RWPE2 (cell line): Measurements from ENCODE around the gene SUCO.

ENCODE experiments used
- ATAC-seq: fragments of 200-7000 bp; cut with Tn5 transposase; 3 replicates; pipeline ENCODE4 v1.9.1; 2021; ENCODE audit warnings: low read depth
- DNase-seq: peaks from one replicate; pipeline ENCODE4 v3.0.0-alpha.2; 2020; ENCODE audit warnings: low spot score
- H3K27ac ChIP-seq: fragments of 450-650 bp; 2 replicates; pipeline ENCODE4 v1.5.1; 2017; ENCODE audit warnings: mild to moderate bottlenecking; ENCODE audit not compliant: poor library complexity, severe bottlenecking
- H3K27me3 ChIP-seq: fragments of 250-450 bp; sonication (Bioruptor Pico); 2 replicates; pipeline ENCODE4 v1.5.1; 2021; ENCODE audit warnings: mild to moderate bottlenecking, moderate library complexity; ENCODE audit not compliant: insufficient read depth, poor library complexity, severe bottlenecking
- H3K36me3 ChIP-seq: fragments of 250-450 bp; sonication (Bioruptor Pico); 2 replicates; pipeline ENCODE4 v1.5.1; 2020; ENCODE audit warnings: low read depth, mild to moderate bottlenecking, moderate library complexity
- H3K4me1 ChIP-seq: fragments of 250-450 bp; sonication (Bioruptor Pico); 2 replicates; pipeline ENCODE4 v1.5.1; 2021; ENCODE audit warnings: mild to moderate bottlenecking, moderate library complexity; ENCODE audit not compliant: insufficient read depth, poor library complexity, severe bottlenecking
- H3K4me3 ChIP-seq: fragments of 250-450 bp; sonication (Bioruptor Pico); 2 replicates; pipeline ENCODE4 v1.5.1; 2021; ENCODE audit warnings: mild to moderate bottlenecking, moderate library complexity; ENCODE audit not compliant: severe bottlenecking
- H3K9me3 ChIP-seq: fragments of 250-450 bp; sonication (Bioruptor Pico); 2 replicates; pipeline ENCODE4 v1.5.1; 2021; ENCODE audit warnings: mild to moderate bottlenecking, moderate library complexity; ENCODE audit not compliant: severe bottlenecking
- CTCF ChIP-seq: fragments of 450-650 bp; IDR thresholded peaks from one replicate; pipeline ENCODE4 v1.5.1; 2017; ENCODE audit warnings: mild to moderate bottlenecking, moderate library complexity; ENCODE audit not compliant: poor library complexity, severe bottlenecking

Gene SUCO, protein sequence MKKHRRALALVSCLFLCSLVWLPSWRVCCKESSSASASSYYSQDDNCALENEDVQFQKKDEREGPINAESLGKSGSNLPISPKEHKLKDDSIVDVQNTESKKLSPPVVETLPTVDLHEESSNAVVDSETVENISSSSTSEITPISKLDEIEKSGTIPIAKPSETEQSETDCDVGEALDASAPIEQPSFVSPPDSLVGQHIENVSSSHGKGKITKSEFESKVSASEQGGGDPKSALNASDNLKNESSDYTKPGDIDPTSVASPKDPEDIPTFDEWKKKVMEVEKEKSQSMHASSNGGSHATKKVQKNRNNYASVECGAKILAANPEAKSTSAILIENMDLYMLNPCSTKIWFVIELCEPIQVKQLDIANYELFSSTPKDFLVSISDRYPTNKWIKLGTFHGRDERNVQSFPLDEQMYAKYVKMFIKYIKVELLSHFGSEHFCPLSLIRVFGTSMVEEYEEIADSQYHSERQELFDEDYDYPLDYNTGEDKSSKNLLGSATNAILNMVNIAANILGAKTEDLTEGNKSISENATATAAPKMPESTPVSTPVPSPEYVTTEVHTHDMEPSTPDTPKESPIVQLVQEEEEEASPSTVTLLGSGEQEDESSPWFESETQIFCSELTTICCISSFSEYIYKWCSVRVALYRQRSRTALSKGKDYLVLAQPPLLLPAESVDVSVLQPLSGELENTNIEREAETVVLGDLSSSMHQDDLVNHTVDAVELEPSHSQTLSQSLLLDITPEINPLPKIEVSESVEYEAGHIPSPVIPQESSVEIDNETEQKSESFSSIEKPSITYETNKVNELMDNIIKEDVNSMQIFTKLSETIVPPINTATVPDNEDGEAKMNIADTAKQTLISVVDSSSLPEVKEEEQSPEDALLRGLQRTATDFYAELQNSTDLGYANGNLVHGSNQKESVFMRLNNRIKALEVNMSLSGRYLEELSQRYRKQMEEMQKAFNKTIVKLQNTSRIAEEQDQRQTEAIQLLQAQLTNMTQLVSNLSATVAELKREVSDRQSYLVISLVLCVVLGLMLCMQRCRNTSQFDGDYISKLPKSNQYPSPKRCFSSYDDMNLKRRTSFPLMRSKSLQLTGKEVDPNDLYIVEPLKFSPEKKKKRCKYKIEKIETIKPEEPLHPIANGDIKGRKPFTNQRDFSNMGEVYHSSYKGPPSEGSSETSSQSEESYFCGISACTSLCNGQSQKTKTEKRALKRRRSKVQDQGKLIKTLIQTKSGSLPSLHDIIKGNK (N-terminal part only)

DNA sequence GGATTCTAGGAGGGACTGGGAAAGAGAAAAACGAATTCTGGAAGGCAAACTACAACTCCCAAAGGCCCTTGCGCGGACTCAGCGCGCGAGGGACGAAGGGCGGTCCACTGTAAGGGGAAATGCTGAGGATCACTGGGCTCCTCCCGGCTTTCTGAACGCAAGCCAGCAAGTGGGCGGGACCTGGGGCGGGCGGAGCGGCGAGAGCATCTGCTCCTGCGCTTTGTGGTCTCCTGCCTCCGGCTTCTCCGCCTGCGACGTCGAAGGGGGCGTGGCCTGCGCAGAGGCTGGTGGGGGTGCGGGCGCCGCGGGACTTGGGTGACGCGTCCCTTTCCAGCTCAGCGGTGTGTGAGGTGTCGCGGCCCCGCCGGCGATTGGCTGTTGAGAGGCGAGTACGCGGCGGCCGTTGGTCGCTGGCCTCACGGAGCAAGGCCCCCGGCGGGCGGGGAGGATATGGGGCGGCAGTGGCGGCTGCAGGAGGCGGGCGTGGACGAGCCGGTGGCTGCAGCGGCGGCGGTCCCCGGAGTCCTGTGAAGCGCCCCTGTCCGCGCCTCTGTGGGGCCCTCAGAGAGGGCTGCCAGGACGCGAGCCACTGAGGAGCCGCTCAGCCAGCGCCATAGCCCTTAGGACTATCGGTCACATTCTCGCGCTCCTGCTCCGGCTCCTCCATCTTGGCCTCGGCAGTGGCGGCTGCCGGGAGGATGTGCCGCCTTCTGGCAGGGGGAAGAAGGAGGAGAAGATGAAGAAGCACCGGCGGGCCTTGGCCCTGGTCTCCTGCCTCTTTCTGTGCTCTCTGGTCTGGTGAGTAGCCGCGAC is at the start of gene SUCO:
Gene SUCO, plus strand, starts transcription at position 451 of the 813 bp plus-strand sequence. Its CDS starts 286 bp downstream, at position 737.
- no peaks in the 10 kb centered on the region for H3K27me3 ChIP-seq
- H3K9me3 ChIP-seq: no peaks in the 10 kb centered on the region
- peak within 1 kb of the TSS; percentile 70 for H3K27ac ChIP-seq
- no peaks in the 10 kb centered on the region for H3K36me3 ChIP-seq
- peaks cover 23% of the 10 kb centered on the region for H3K4me1 ChIP-seq
- DNase-seq: peak; percentile 99
- ATAC-seq: peak; percentile 88
- peak within 1 kb of the TSS; percentile 79 for H3K4me3 ChIP-seq
- no peak for TF ChIP-seq CTCF

- no peak for TF ChIP-seq CTCF
- Histone ChIP-seq H3K36me3 (no peaks in the 10 kb centered on the region), H3K4me3 (no peak overlapping the region), H3K9me3 (no peaks in the 10 kb centered on the region), H3K27me3 (no peaks in the 10 kb centered on the region), H3K4me1 (peaks cover under 1% of the 10 kb centered on the region), H3K27ac (no peak overlapping the region)
- ATAC-seq (no peak), DNase-seq (no peak)
Observed at GRCh38 chr1:172483448-172483847, 49.5 kb upstream of the SUCO start.

DNA sequence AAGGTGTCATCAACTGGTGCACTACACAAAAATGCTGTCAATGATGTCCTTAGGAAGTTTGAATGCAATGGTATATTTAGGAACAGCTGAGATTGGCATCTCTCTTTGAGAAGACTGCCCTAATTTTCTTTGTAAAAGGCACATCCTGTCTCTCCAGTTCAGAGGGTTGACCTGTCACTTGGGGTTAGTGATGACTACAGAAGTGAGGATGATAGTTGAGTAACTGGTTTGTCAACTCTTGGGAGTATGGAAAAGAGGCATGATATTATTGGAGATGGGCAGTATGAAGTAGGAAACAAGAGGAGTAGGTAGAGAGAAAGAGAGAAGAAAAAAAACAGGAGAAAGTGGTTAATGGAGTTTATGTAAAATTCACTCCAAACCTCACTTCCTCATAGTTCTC is 48.7 kb upstream of the SUCO start:
- no peak for TF ChIP-seq CTCF
- no peak overlapping the region for H3K4me3 ChIP-seq
- H3K27me3 ChIP-seq: no peaks in the 10 kb centered on the region
- H3K36me3 ChIP-seq: no peaks in the 10 kb centered on the region
- no peak overlapping the region for H3K27ac ChIP-seq
- DNase-seq (no peak), ATAC-seq (0 out of 3 replicates have a peak, but pooled peaks have one; percentile 25)
- H3K4me1 ChIP-seq: no peaks in the 10 kb centered on the region
- no peaks in the 10 kb centered on the region for H3K9me3 ChIP-seq

- H3K36me3 ChIP-seq: no peaks in the 10 kb centered on the region
- DNase-seq: no peak
- TF ChIP-seq CTCF: no peak
- no peak overlapping the region for H3K27ac ChIP-seq
- no peaks in the 10 kb centered on the region for H3K27me3 ChIP-seq
- H3K4me3 ChIP-seq: no peak overlapping the region
- H3K9me3 ChIP-seq: no peaks in the 10 kb centered on the region
- no peak for ATAC-seq
- no peaks in the 10 kb centered on the region for H3K4me1 ChIP-seq
Observed at GRCh38 chr1:172485626-172486025, 47.3 kb upstream of the SUCO start.
